RCC 7860 (cell line): Measurements from ENCODE around the gene CNOT9.

Experiments used
- DNase-seq: peaks from one replicate; pipeline ENCODE4 v3.0.0-alpha.2; 2015; ENCODE audit warnings: low spot score
- FAIRE-seq: peaks from 2 replicates; lab custom pipeline; 2012; peaks lifted over from hg19 to GRCh38; lab: Jason Lieb, UNC

Gene CNOT9

GRCh38 chr2:218577482-218578220, 9.0 kb downstream of the CNOT9 start:
- no peak for DNase-seq
- FAIRE-seq = no peak

- FAIRE-seq = no peak
Observed at GRCh38 chr2:218578272-218578877, 9.7 kb downstream of the CNOT9 start.

GRCh38 chr2:218582076-218582475, 13.4 kb downstream of the CNOT9 start:
- FAIRE-seq = peak; percentile 93
- peak; percentile 86 for DNase-seq

More at GRCh38 chr2:218578272-218578877, 9.7 kb downstream of the CNOT9 start:
- DNase-seq = no peak

- no peak for DNase-seq
- no peak for FAIRE-seq
Observed at GRCh38 chr2:218583983-218584850, 15.6 kb downstream of the CNOT9 start.

- no peak for DNase-seq
- no peak for FAIRE-seq
Observed at GRCh38 chr2:218585541-218585940, 16.9 kb downstream of the CNOT9 start.

- FAIRE-seq (no peak), DNase-seq (no peak)
Observed at GRCh38 chr2:218605432-218605831, 36.8 kb downstream of the CNOT9 start.

GRCh38 chr2:218607436-218608115, 38.9 kb downstream of the CNOT9 start, which contains the start of gene PLCD4:
Gene PLCD4 (plus strand): TSS chr2:218607899. CDS start chr2:218615740, 7,841 bp downstream.
- peak; percentile 43 for DNase-seq
- no peak for FAIRE-seq

GRCh38 chr2:218615868-218616315, 47.3 kb downstream of the CNOT9 start:
- FAIRE-seq = no peak
- DNase-seq = no peak

GRCh38 chr2:218618102-218618860, 49.6 kb downstream of the CNOT9 start:
- DNase-seq (no peak), FAIRE-seq (no peak)

- FAIRE-seq = no peak
- DNase-seq = no peak
Observed at GRCh38 chr2:218621007-218621406, 52.4 kb downstream of the CNOT9 start.

- no peak for FAIRE-seq
- no peak for DNase-seq
Observed at GRCh38 chr2:218622606-218623365, 54.1 kb downstream of the CNOT9 start.

- no peak for FAIRE-seq
- DNase-seq = no peak
Observed at GRCh38 chr2:218623366-218623705, 54.7 kb downstream of the CNOT9 start.

- DNase-seq (no peak), FAIRE-seq (no peak)
Observed at GRCh38 chr2:218626369-218626768, 57.7 kb downstream of the CNOT9 start.

GRCh38 chr2:218627939-218628338, 59.3 kb downstream of the CNOT9 start:
- FAIRE-seq = no peak

GRCh38 chr2:218631837-218632236, 63.2 kb downstream of the CNOT9 start:
- DNase-seq (peak; percentile 17), FAIRE-seq (no peak)

More at GRCh38 chr2:218627939-218628338, 59.3 kb downstream of the CNOT9 start:
- DNase-seq = no peak

GRCh38 chr2:218635719-218636118, 67.1 kb downstream of the CNOT9 start:
- FAIRE-seq = no peak

GRCh38 chr2:218638372-218638771, 69.7 kb downstream of the CNOT9 start:
- FAIRE-seq = no peak

More at GRCh38 chr2:218635719-218636118, 67.1 kb downstream of the CNOT9 start:
- DNase-seq = no peak

GRCh38 chr2:218642121-218642656, 73.5 kb downstream of the CNOT9 start:
- no peak for FAIRE-seq
- DNase-seq = no peak

More at GRCh38 chr2:218638372-218638771, 69.7 kb downstream of the CNOT9 start:
- no peak for DNase-seq

- DNase-seq (no peak), FAIRE-seq (no peak)
Observed at GRCh38 chr2:218642786-218643185, 74.1 kb downstream of the CNOT9 start.
